Heart right ventricle (tissue), 16 donors: Measurements from ENCODE around the gene ODAD4. TPM values are rescaled to one million over a fixed set of nuclear protein-coding genes. Genes with fewer than 3 reads are reported as not detected.

Experiments used
- ATAC-seq, 8 donors: fragments of 200-7000 bp; cut with Tn5 transposase; one replicate each; pipeline ENCODE4 v1.9.1; 2020; ENCODE audit warnings: mild to moderate bottlenecking in 8 of 8, moderate library complexity in 8 of 8, moderate number of reproducible peaks in 1 of 8
- DNase-seq, 2 donors: peaks; one replicate each; pipeline ENCODE4 v3.0.0-alpha.2; 2020
- H3K27ac ChIP-seq, 10 donors: fragments of 200-600 bp; sonication (generic) in 2 of 10; one replicate each; pipeline versions ENCODE4 v1.5.0 to v1.8.0; 2020 to 2022; ENCODE audit warnings: mild to moderate bottlenecking in 3 of 10
- H3K27me3 ChIP-seq, 7 donors: fragments of 200-600 bp; one replicate each; pipeline ENCODE4 v1.8.0; 2021 to 2022; ENCODE audit warnings: mild to moderate bottlenecking in 2 of 7
- H3K36me3 ChIP-seq, 9 donors: fragments of 200-600 bp; sonication (generic) in 1 of 9; one replicate each; pipeline versions ENCODE4 v1.5.0 to v1.8.0; 2020 to 2022; ENCODE audit warnings: mild to moderate bottlenecking in 2 of 9
- H3K4me1 ChIP-seq, 9 donors: fragments of 200-600 bp; sonication (generic) in 1 of 9; one replicate each; pipeline versions ENCODE4 v1.5.0 to v1.8.0; 2020 to 2022; ENCODE audit warnings: mild to moderate bottlenecking in 4 of 9
- H3K4me3 ChIP-seq, 10 donors: fragments of 200-600 bp; sonication (generic) in 2 of 10; one replicate each; pipeline versions ENCODE4 v1.5.0 to v1.8.0; 2020 to 2022; ENCODE audit warnings: mild to moderate bottlenecking in 7 of 10, moderate library complexity in 2 of 10
- H3K9me3 ChIP-seq, 11 donors: fragments of 200-600 bp in 10 of 11; sonication (generic) in 2 of 11; one replicate each; pipeline versions ENCODE4 v1.5.0 to v1.8.0; 2013 to 2022; ENCODE audit warnings: mild to moderate bottlenecking in 2 of 11, control low read depth in 1 of 11, moderate library complexity in 1 of 11
- WGBS, 2 donors: extraction: QIAGEN DNeasy Blood & Tissue Kit; methylation state at CpG; one replicate each; pipeline ENCODE4 v1.1.7; 2013; ENCODE audit warnings: inconsistent platforms in 1 of 2; 5-methylcytosine and 5-hydroxymethylcytosine counted together
- intact Hi-C, 10 donors: fragments of 100-400 bp; cut with DNase I; formaldehyde crosslinking; loops; one replicate each; pipeline versions ENCODE4 v1.11.1 to v1.14.2; 2022
- long read RNA-seq, 3 donors: library from polyadenylated mRNA; unstranded; transcript quantifications; one replicate each; pipeline ENCODE4 v2.0.0, GENCODE V29; 2020 to 2021
- polyA plus RNA-seq, 2 donors: library from polyadenylated mRNA; stranded (reverse); fragments of 200-250 nt; gene quantifications; one replicate each; pipeline ENCODE4 v1.2.3, GENCODE V29; 2013
- total RNA-seq, 10 donors: library from RNA; stranded (reverse); fragmentation: NEBNext Ultra II Directional in 3 of 10; extraction: Animal tissue kit (Norgen Biotek cat#: 25700) in 3 of 10; gene quantifications; one replicate each; pipeline versions ENCODE4 v1.2.1 to v1.2.4, GENCODE V29; 2021 to 2023
- TF ChIP-seq, protein P1 (sequence below), 9 donors: fragments of 200-600 bp; sonication (generic) in 2 of 9; IDR thresholded peaks; one replicate each; pipeline versions ENCODE4 v1.5.0 to v1.8.0; 2021 to 2022; ENCODE audit warnings: antibody characterized with exemption in 9 of 9, mild to moderate bottlenecking in 5 of 9, moderate library complexity in 1 of 9
- donor health status: Arrhythmogenic right ventricular cardiomyopathy.
- donor health status: ischemic (EF 13 %, LVEDD 7.1; RV severe dilation, severe dysfunction).
- donor health status: healthy with polysubstance abuse.
- donor health status: DM: no; HTN: yes; CAD: no.
- donor health status: DM: no; HTN: no; CAD: no.
- donor health status: ischemic (EF 25% LVEDD 6.9; RV normal size, moderate dysfunction).
- donor health status: ischemic (EF 25% LVEDD 5.7; RV mildly dilated, moderate dysfunction).
- donor health status: healthy.
- donor health status: DM: yes; HTN: yes; CAD: no.
- donor health status: Ischemic cardiomyopathy.
- donor health status: ischemic (EF 35%, LVEDD 5.7; RV mildly dilated, moderate dysfunction).
- donor health status: nonischemic (EF 11% LVEDD 7.7; RV severe dilation, severe dysfunction).
- donor health status: DM: yes; HTN: yes; CAD: no.
- donor health status: PGD.
- donor health status: ischemic (EF 29% LVEDD 5.4; RV normal size, mild dysfunction).
- donor health status: nonischemic (EF 23%, LVEDD 6.1; RV moderate dilation, normal function).

Gene ODAD4, protein sequence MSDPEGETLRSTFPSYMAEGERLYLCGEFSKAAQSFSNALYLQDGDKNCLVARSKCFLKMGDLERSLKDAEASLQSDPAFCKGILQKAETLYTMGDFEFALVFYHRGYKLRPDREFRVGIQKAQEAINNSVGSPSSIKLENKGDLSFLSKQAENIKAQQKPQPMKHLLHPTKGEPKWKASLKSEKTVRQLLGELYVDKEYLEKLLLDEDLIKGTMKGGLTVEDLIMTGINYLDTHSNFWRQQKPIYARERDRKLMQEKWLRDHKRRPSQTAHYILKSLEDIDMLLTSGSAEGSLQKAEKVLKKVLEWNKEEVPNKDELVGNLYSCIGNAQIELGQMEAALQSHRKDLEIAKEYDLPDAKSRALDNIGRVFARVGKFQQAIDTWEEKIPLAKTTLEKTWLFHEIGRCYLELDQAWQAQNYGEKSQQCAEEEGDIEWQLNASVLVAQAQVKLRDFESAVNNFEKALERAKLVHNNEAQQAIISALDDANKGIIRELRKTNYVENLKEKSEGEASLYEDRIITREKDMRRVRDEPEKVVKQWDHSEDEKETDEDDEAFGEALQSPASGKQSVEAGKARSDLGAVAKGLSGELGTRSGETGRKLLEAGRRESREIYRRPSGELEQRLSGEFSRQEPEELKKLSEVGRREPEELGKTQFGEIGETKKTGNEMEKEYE
- 1 to 10 TPM in 3 of 10 donors, under 1 TPM in 7; 0.23 to 1.6 (median 0.63) TPM for total RNA-seq
- 1 to 10 TPM; 1.2 to 1.5 TPM for polyA plus RNA-seq
- long read RNA-seq, donor 1, partial matches to known transcripts = 0 of 1 reads
- long read RNA-seq, donor 1, other reads (novel, unspliced or antisense) = 0 of 1 reads
- long read RNA-seq, donor 2, partial matches to known transcripts = 0 of 1 reads
- long read RNA-seq, donor 2, other reads (novel, unspliced or antisense) = 1 of 1 reads
- long read RNA-seq, donor 3, partial matches to known transcripts = 0 of 2 reads
- long read RNA-seq, donor 3, other reads (novel, unspliced or antisense) = 0 of 2 reads

DNA sequence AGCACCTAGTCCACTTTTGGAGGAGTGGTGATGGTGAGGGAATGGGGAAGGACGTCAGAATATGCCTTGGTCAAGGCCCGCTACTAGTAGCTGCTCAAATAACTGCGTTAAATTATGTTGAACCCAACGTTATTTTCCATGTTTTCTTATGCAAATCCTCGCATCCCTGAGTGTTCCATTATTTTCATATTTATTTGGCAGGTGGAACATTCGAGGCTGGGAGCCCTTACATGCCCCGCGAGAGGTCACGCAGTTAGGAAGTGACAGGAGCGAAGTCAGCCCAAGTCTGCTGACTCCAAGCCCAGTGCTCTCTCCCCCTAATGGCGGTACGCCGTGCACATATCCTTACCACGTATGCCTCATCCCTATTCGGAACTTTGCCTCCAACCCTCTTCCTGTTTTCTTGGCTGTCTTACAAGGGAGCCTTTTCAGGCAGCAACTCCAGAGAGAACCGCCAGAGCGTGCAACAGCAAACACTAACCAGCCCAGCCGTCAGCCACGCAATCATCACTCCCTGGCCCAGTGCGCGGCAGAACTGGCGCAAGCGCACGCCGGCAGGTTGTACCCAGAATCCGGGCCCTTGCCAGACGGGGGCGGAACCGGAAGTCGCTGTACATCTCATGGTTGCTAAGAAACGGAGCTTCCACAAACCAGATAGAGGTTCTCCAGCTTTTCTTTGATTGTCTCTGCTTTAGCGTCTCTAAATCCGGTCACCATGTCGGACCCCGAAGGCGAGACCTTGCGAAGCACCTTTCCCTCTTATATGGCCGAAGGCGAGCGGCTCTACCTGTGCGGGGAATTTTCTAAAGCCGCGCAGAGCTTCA lies at the start of gene ODAD4:
Gene ODAD4, plus strand, starts transcription at position 609 of the 824 bp plus-strand sequence. Its CDS starts 107 bp downstream, at position 716.
- H3K27ac ChIP-seq = peak within 1 kb of the TSS; percentile 27 to 92 (median 80)
- TF ChIP-seq, protein P1, sequence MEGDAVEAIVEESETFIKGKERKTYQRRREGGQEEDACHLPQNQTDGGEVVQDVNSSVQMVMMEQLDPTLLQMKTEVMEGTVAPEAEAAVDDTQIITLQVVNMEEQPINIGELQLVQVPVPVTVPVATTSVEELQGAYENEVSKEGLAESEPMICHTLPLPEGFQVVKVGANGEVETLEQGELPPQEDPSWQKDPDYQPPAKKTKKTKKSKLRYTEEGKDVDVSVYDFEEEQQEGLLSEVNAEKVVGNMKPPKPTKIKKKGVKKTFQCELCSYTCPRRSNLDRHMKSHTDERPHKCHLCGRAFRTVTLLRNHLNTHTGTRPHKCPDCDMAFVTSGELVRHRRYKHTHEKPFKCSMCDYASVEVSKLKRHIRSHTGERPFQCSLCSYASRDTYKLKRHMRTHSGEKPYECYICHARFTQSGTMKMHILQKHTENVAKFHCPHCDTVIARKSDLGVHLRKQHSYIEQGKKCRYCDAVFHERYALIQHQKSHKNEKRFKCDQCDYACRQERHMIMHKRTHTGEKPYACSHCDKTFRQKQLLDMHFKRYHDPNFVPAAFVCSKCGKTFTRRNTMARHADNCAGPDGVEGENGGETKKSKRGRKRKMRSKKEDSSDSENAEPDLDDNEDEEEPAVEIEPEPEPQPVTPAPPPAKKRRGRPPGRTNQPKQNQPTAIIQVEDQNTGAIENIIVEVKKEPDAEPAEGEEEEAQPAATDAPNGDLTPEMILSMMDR (IDR thresholded peaks at IDR 0.05) = peak; percentile 12 to 63 (median 50)
- H3K27me3 ChIP-seq = no peaks in the 10 kb centered on the region
- peaks cover 0 to 30% (median 7%) of the 10 kb centered on the region in 9 donors for H3K4me1 ChIP-seq
- H3K36me3 ChIP-seq = peaks cover 0 to 1% (median 0%) of the 10 kb centered on the region in 9 donors
- intact Hi-C loops = no loop called here
- DNase-seq = peak; percentile 96 to 97
- ATAC-seq = peak; percentile 97 to 99 (median 98)
- no peaks in the 10 kb centered on the region for H3K9me3 ChIP-seq
- 2% methylated on average over 43 of the region's 43 CpGs for WGBS, 2 donors
- peak within 1 kb of the TSS; percentile 19 to 76 (median 59) for H3K4me3 ChIP-seq

DNA sequence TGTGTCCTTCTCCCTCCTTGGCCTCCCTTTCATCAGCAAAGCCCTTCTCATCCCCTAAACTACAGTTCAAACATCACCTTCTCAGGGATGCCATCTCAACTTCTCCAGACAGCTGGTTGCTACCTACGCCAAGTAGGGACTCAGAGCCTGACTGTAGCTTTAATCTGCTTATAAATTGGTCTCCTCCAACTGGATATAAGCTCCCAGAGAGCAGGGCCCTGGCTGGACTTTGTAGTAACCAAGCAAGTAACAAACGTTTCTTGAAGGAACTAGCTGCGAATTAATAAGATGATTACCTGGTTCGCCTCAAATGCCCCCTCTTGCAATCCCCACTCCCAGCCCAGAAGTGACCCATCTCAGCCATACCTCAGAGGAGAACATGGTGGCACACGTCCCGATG lies 47.7 kb upstream of the ODAD4 start:
- Histone ChIP-seq H3K36me3 (peaks cover 6 to 100% (median 76%) of the 10 kb centered on the region in 9 donors), H3K4me3 (no peak overlapping the region), H3K27ac (no peak overlapping the region), H3K9me3 (no peaks in the 10 kb centered on the region), H3K27me3 (no peaks in the 10 kb centered on the region), H3K4me1 (no peaks in the 10 kb centered on the region)
- intact Hi-C loops = no loop called here
- DNase-seq (no peak), ATAC-seq (no peak)
- 88 to 95% methylated on average over 6 of the region's 6 CpGs for WGBS, 2 donors
- TF ChIP-seq, protein P1 (IDR thresholded peaks at IDR 0.05) = no peak

DNA sequence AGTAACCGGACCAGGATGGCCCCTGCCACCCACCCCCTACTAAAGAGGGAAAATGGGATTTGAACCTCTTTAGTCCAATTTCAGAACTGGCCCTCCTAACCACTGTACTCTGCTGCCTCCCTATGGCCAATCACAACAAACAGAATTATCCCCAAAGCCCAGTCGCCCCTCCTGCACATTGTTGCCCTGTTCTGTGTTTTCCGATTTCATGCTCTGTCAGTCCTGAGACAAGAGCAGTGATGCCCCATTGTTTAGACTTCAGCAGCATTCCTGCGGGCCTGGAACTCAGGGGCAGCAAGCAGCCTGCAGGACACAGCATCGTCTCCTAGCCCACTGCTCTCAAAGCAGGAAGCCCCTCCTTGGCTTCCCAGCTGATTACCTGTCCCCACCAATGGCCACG lies 44.7 kb upstream of the ODAD4 start:
- no peak for DNase-seq
- Histone ChIP-seq H3K9me3 (no peaks in the 10 kb centered on the region), H3K4me1 (no peaks in the 10 kb centered on the region), H3K27ac (no peak overlapping the region), H3K27me3 (no peaks in the 10 kb centered on the region), H3K36me3 (peaks cover 6 to 100% (median 84%) of the 10 kb centered on the region in 9 donors), H3K4me3 (no peak overlapping the region)
- intact Hi-C loops = no loop called here
- 83 to 86% methylated on average over 6 of the region's 6 CpGs for WGBS, 2 donors
- ATAC-seq = no peak
- TF ChIP-seq, protein P1 (IDR thresholded peaks at IDR 0.05) = peak in 6 of 9 donors; percentile 11 to 41 (median 25)
